Measurements from ENCODE around the gene SETBP1.

The SETBP1 gene

GRCh38 chr18:44937960-44938719 is 257.5 kb downstream of the SETBP1 start:
- H3K4me3 ChIP-seq (ENCODE audit: low read depth, low read length): no peak overlapping the region
- peaks cover 13% of the 10 kb centered on the region for H3K9me3 ChIP-seq (ENCODE audit: control insufficient read depth, insufficient read depth, low read length)
- H3K9ac ChIP-seq (ENCODE audit: low read depth, low read length): no peak overlapping the region
- no peak overlapping the region for H3K27ac ChIP-seq (ENCODE audit: low read depth, low read length)
- peaks cover 22% of the 10 kb centered on the region for H3K27me3 ChIP-seq (ENCODE audit: control insufficient read depth, insufficient read depth, low read length)
- no peaks in the 10 kb centered on the region for H3K36me3 ChIP-seq (ENCODE audit: control insufficient read depth, insufficient read depth, low read length)
- H3K4me1 ChIP-seq (ENCODE audit: control insufficient read depth, insufficient read depth, low read length): peaks cover 19% of the 10 kb centered on the region

GRCh38 chr18:44938720-44939665 is 258.3 kb downstream of the SETBP1 start:
- Histone ChIP-seq H3K27ac (ENCODE audit: low read depth, low read length) (no peak overlapping the region), H3K9me3 (ENCODE audit: control insufficient read depth, insufficient read depth, low read length) (peaks cover 7% of the 10 kb centered on the region), H3K9ac (ENCODE audit: low read depth, low read length) (no peak overlapping the region), H3K27me3 (ENCODE audit: control insufficient read depth, insufficient read depth, low read length) (peaks cover 30% of the 10 kb centered on the region), H3K36me3 (ENCODE audit: control insufficient read depth, insufficient read depth, low read length) (no peaks in the 10 kb centered on the region), H3K4me3 (ENCODE audit: low read depth, low read length) (no peak overlapping the region), H3K4me1 (ENCODE audit: control insufficient read depth, insufficient read depth, low read length) (peaks cover 28% of the 10 kb centered on the region)

- Histone ChIP-seq H3K27ac (ENCODE audit: low read depth, low read length) (no peak overlapping the region), H3K27me3 (ENCODE audit: control insufficient read depth, insufficient read depth, low read length) (peaks cover 43% of the 10 kb centered on the region), H3K36me3 (ENCODE audit: control insufficient read depth, insufficient read depth, low read length) (no peaks in the 10 kb centered on the region)
Observed at GRCh38 chr18:44941516-44941915, 260.8 kb downstream of the SETBP1 start.

GRCh38 chr18:44942073-44942472 is 261.4 kb downstream of the SETBP1 start:
- peaks cover 52% of the 10 kb centered on the region for H3K4me1 ChIP-seq (ENCODE audit: control insufficient read depth, insufficient read depth, low read length)
- no peak overlapping the region for H3K4me3 ChIP-seq (ENCODE audit: low read depth, low read length)
- H3K9me3 ChIP-seq (ENCODE audit: control insufficient read depth, insufficient read depth, low read length): no peaks in the 10 kb centered on the region
- H3K36me3 ChIP-seq (ENCODE audit: control insufficient read depth, insufficient read depth, low read length): no peaks in the 10 kb centered on the region
- H3K27me3 ChIP-seq (ENCODE audit: control insufficient read depth, insufficient read depth, low read length): peaks cover 43% of the 10 kb centered on the region
- H3K27ac ChIP-seq (ENCODE audit: low read depth, low read length): no peak overlapping the region
- no peak overlapping the region for H3K9ac ChIP-seq (ENCODE audit: low read depth, low read length)

More at GRCh38 chr18:44941516-44941915, 260.8 kb downstream of the SETBP1 start:
- H3K9me3 ChIP-seq (ENCODE audit: control insufficient read depth, insufficient read depth, low read length): no peaks in the 10 kb centered on the region
- H3K4me1 ChIP-seq (ENCODE audit: control insufficient read depth, insufficient read depth, low read length): peaks cover 49% of the 10 kb centered on the region
- H3K4me3 ChIP-seq (ENCODE audit: low read depth, low read length): no peak overlapping the region
- no peak overlapping the region for H3K9ac ChIP-seq (ENCODE audit: low read depth, low read length)

GRCh38 chr18:44943311-44943881 is 262.7 kb downstream of the SETBP1 start:
- Histone ChIP-seq H3K27me3 (ENCODE audit: control insufficient read depth, insufficient read depth, low read length) (peaks cover 43% of the 10 kb centered on the region), H3K9ac (ENCODE audit: low read depth, low read length) (no peak overlapping the region), H3K9me3 (ENCODE audit: control insufficient read depth, insufficient read depth, low read length) (no peaks in the 10 kb centered on the region), H3K27ac (ENCODE audit: low read depth, low read length) (peak overlapping the region; percentile 38), H3K4me3 (ENCODE audit: low read depth, low read length) (peak overlapping the region; percentile 9; the same call in 1 of the 2 replicates), H3K36me3 (ENCODE audit: control insufficient read depth, insufficient read depth, low read length) (no peaks in the 10 kb centered on the region), H3K4me1 (ENCODE audit: control insufficient read depth, insufficient read depth, low read length) (peaks cover 46% of the 10 kb centered on the region)

GRCh38 chr18:44944461-44944860 is 263.8 kb downstream of the SETBP1 start:
- Histone ChIP-seq H3K9ac (ENCODE audit: low read depth, low read length) (no peak overlapping the region), H3K4me1 (ENCODE audit: control insufficient read depth, insufficient read depth, low read length) (peaks cover 45% of the 10 kb centered on the region), H3K4me3 (ENCODE audit: low read depth, low read length) (no peak overlapping the region), H3K36me3 (ENCODE audit: control insufficient read depth, insufficient read depth, low read length) (no peaks in the 10 kb centered on the region), H3K27ac (ENCODE audit: low read depth, low read length) (no peak overlapping the region), H3K9me3 (ENCODE audit: control insufficient read depth, insufficient read depth, low read length) (no peaks in the 10 kb centered on the region), H3K27me3 (ENCODE audit: control insufficient read depth, insufficient read depth, low read length) (peaks cover 43% of the 10 kb centered on the region)

- no peaks in the 10 kb centered on the region for H3K36me3 ChIP-seq (ENCODE audit: control insufficient read depth, insufficient read depth, low read length)
- no peak overlapping the region for H3K27ac ChIP-seq (ENCODE audit: low read depth, low read length)
- H3K4me3 ChIP-seq (ENCODE audit: low read depth, low read length): no peak overlapping the region
- H3K27me3 ChIP-seq (ENCODE audit: control insufficient read depth, insufficient read depth, low read length): peaks cover 42% of the 10 kb centered on the region
- H3K9ac ChIP-seq (ENCODE audit: low read depth, low read length): no peak overlapping the region
- no peaks in the 10 kb centered on the region for H3K9me3 ChIP-seq (ENCODE audit: control insufficient read depth, insufficient read depth, low read length)
- H3K4me1 ChIP-seq (ENCODE audit: control insufficient read depth, insufficient read depth, low read length): peaks cover 45% of the 10 kb centered on the region
Observed at GRCh38 chr18:44945888-44946401, 265.3 kb downstream of the SETBP1 start.

- Histone ChIP-seq H3K9ac (ENCODE audit: low read depth, low read length) (no peak overlapping the region), H3K27me3 (ENCODE audit: control insufficient read depth, insufficient read depth, low read length) (peaks cover 36% of the 10 kb centered on the region), H3K9me3 (ENCODE audit: control insufficient read depth, insufficient read depth, low read length) (no peaks in the 10 kb centered on the region), H3K4me3 (ENCODE audit: low read depth, low read length) (no peak overlapping the region), H3K36me3 (ENCODE audit: control insufficient read depth, insufficient read depth, low read length) (no peaks in the 10 kb centered on the region), H3K4me1 (ENCODE audit: control insufficient read depth, insufficient read depth, low read length) (peaks cover 45% of the 10 kb centered on the region), H3K27ac (ENCODE audit: low read depth, low read length) (no peak overlapping the region)
Observed at GRCh38 chr18:44946529-44947113, 265.9 kb downstream of the SETBP1 start.

GRCh38 chr18:44949967-44950366 is 269.3 kb downstream of the SETBP1 start:
- peaks cover 19% of the 10 kb centered on the region for H3K4me1 ChIP-seq (ENCODE audit: control insufficient read depth, insufficient read depth, low read length)
- H3K36me3 ChIP-seq (ENCODE audit: control insufficient read depth, insufficient read depth, low read length): no peaks in the 10 kb centered on the region
- H3K9me3 ChIP-seq (ENCODE audit: control insufficient read depth, insufficient read depth, low read length): no peaks in the 10 kb centered on the region
- no peak overlapping the region for H3K9ac ChIP-seq (ENCODE audit: low read depth, low read length)
- no peak overlapping the region for H3K27ac ChIP-seq (ENCODE audit: low read depth, low read length)
- no peak overlapping the region for H3K4me3 ChIP-seq (ENCODE audit: low read depth, low read length)
- H3K27me3 ChIP-seq (ENCODE audit: control insufficient read depth, insufficient read depth, low read length): peaks cover 6% of the 10 kb centered on the region

- Histone ChIP-seq H3K27ac (ENCODE audit: low read depth, low read length) (no peak overlapping the region), H3K4me1 (ENCODE audit: control insufficient read depth, insufficient read depth, low read length) (peaks cover 13% of the 10 kb centered on the region)
Observed at GRCh38 chr18:44950685-44951195, 270.1 kb downstream of the SETBP1 start.

More at GRCh38 chr18:44950685-44951195, 270.1 kb downstream of the SETBP1 start:
- 0 out of 2 replicates have a peak, but pooled peaks cover under 1% of the 10 kb centered on the region for H3K27me3 ChIP-seq (ENCODE audit: control insufficient read depth, insufficient read depth, low read length)
- no peaks in the 10 kb centered on the region for H3K9me3 ChIP-seq (ENCODE audit: control insufficient read depth, insufficient read depth, low read length)
- H3K36me3 ChIP-seq (ENCODE audit: control insufficient read depth, insufficient read depth, low read length): no peaks in the 10 kb centered on the region
- H3K4me3 ChIP-seq (ENCODE audit: low read depth, low read length): no peak overlapping the region
- no peak overlapping the region for H3K9ac ChIP-seq (ENCODE audit: low read depth, low read length)

Measured in HUES48 (cell line).